Measurements from ENCODE around the gene LSP1. TPM values are rescaled to one million over a fixed set of nuclear protein-coding genes. Genes with fewer than 3 reads are reported as not detected.

The LSP1 gene
- total and polyA plus RNA-seq, 2 of the 8 experiments (the other 6 are each of a cell fraction or from before 2014, with no cell fraction given) = 0.03 TPM; not detected in 1

DNA sequence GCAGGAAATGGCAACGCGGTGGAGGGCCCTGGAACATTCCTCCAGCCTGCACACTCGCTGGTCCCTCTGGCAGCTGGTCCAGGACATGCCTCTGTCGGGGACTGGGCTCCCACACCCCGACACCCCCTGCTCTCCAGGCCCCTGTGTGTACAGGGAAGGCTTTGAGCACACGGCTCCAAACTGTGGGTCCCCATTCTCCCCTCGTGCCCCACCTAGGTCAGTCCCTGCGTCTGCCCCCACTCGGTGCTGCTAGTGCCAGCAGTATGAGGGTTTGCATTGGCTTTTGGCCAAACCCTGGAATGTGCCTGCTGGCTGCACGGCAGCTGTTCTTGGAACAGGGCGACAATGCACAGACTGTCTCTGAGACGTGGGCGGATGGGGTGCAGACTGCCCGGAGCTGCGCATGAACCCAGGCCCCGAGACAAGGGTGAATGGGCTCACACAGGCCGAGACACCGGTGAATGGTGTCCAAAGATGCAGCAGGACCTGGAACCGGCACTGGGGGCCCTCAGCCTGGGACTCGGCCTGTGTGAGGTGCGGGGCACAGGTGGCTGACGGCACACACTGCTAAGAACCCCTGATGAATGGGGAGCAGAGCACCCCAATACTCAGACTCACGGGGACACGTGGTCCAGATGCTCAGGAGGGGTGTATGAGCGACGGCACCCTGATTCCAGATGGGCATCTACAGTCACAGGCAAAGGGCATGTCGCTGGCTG, 25.6 kb upstream of the LSP1 start:
- POLR2A ChIA-PET (ENCODE audit: partially characterized antibody) = no interaction called here
- Histone ChIP-seq H3K4me3 (ENCODE audit: extremely low read depth in 1 of 4, insufficient read depth in 2 of 4, low read depth in 3 of 4, low read length in 4 of 4) (no peak overlapping the region), H3K79me2 (ENCODE audit: control insufficient read depth in 1 of 2, insufficient read depth in 2 of 2, low read length in 2 of 2) (no peaks in the 10 kb centered on the region), H2BK12ac (ENCODE audit: low read depth, low read length) (no peak overlapping the region), H2BK20ac (ENCODE audit: low read length) (no peak overlapping the region), H3K79me1 (ENCODE audit: low read depth, low read length) (no peaks in the 10 kb centered on the region), H2BK15ac (ENCODE audit: low read length) (no peak overlapping the region), H3K9ac (replicated peaks in 1 of 4; ENCODE audit: extremely low read depth in 1 of 4, low read depth in 3 of 4, low read length in 3 of 4) (no peak overlapping the region), H3K9me3 (ENCODE audit: insufficient read depth in 2 of 2, low read depth in 1 of 2, low read length in 1 of 2) (no peaks in the 10 kb centered on the region), H3K27ac (ENCODE audit: low read depth, low read length) (no peak overlapping the region), H2AFZ (ENCODE audit: low read length) (no peak overlapping the region), H3K36me3 (ENCODE audit: control insufficient read depth in 2 of 4, insufficient read depth in 4 of 4, low read length in 3 of 4) (no peaks in the 10 kb centered on the region), H4K8ac (ENCODE audit: extremely low read depth, insufficient read depth, low read length) (peak overlapping the region; percentile 42; the same call in 1 of the 2 replicates), H2BK120ac (replicated peaks; ENCODE audit: low read depth, low read length) (no peak overlapping the region), H3K18ac (ENCODE audit: extremely low read depth, low read length) (no peak overlapping the region), H4K5ac (ENCODE audit: insufficient read length, low read depth, low read length) (no peak overlapping the region), H4K91ac (replicated peaks; ENCODE audit: insufficient read length, low read length) (no peak overlapping the region), H3K4ac (replicated peaks; ENCODE audit: insufficient read length, low read depth, low read length) (no peak overlapping the region), H4K20me1 (replicated peaks in 1 of 2; ENCODE audit: control insufficient read depth in 1 of 2, insufficient read depth in 2 of 2, low read length in 2 of 2) (no peaks in the 10 kb centered on the region), H3K14ac (ENCODE audit: insufficient read length) (no peak overlapping the region), H3K27me3 (replicated peaks in 1 of 4; ENCODE audit: control insufficient read depth in 3 of 4, extremely low read depth in 1 of 4, insufficient read depth in 3 of 4, low read length in 3 of 4) (peaks cover 0 to 6% (median 1%) of the 10 kb centered on the region in 4 experiments; a peak in 1 of 7 replicates), H3K56ac (replicated peaks; ENCODE audit: insufficient read length, low read depth, low read length) (no peak overlapping the region), H2AK5ac (ENCODE audit: low read depth, low read length) (no peak overlapping the region), H3K23me2 (ENCODE audit: low read depth, low read length) (no peaks in the 10 kb centered on the region), H3K4me1 (replicated peaks in 1 of 4; ENCODE audit: control insufficient read depth in 3 of 4, insufficient read depth in 4 of 4, low read length in 3 of 4) (peaks cover 0 to 2% (median 0%) of the 10 kb centered on the region in 4 experiments; a peak in 4 of 7 replicates), H2BK5ac (ENCODE audit: low read depth, low read length) (no peak overlapping the region), H3K23ac (ENCODE audit: insufficient read length) (no peak overlapping the region), H3K4me2 (ENCODE audit: insufficient read depth in 1 of 2, low read depth in 2 of 2, low read length in 2 of 2) (no peak overlapping the region)
- FAIRE-seq (no peak), DNase-seq (ENCODE audit: low read depth in 1 of 2, low spot score in 2 of 2) (no peak)
- CTCF ChIA-PET (ENCODE audit: partially characterized antibody) = interaction anchor here (0.6 to 15.8 kb wide), 17 partner anchors 9 to 337 kb away, joined by 3 to 439 read pairs (median 3); partner anchors contain the start of gene TNNI2
- WGBS, 2 experiments (ENCODE audit: extremely low coverage in 1 of 2, insufficient coverage in 1 of 2, insufficient read length in 1 of 2, insufficient replicate concordance in 2 of 2, low coverage in 1 of 2, low lambda C conversion rate in 2 of 2, missing lambda C conversion rate in 1 of 2) = 91% methylated on average over 27 of the region's 27 CpGs; no CpG with 5 or more reads in 1 of the 2 experiments
- TF ChIP-seq MAFK (IDR thresholded peaks at IDR 0.05; ENCODE audit: low read depth, low read length) = no peak
- no peak for TF ChIP-seq CHD1 (IDR thresholded peaks at IDR 0.05; ENCODE audit: low read depth, low read length)

Measured in H1 (cell line).